GM18508 (cell line): ENCODE data around the gene CCDC9.
"Not testable (repeated sequence)": the region's sequence is repeated elsewhere in the genome, so short reads cannot be mapped to it uniquely, and the experiment has no call there.

Experiments
- ATAC-seq: cut with Tn5 transposase; IDR thresholded peaks from one replicate; pipeline ENCODE4 v1.9.1; 2021; ENCODE audit warnings: moderate number of reproducible peaks; ENCODE audit not compliant: insufficient read depth, unreplicated experiment

Gene CCDC9

GRCh38 chr19:47258434-47258833, 2.1 kb downstream of the CCDC9 start:
- ATAC-seq: no peak

GRCh38 chr19:47258895-47259555, 2.7 kb downstream of the CCDC9 start:
- no peak for ATAC-seq

GRCh38 chr19:47260476-47260875, 4.2 kb downstream of the CCDC9 start:
- ATAC-seq: no peak

- ATAC-seq: not testable (repeated sequence)
Observed at GRCh38 chr19:47261946-47262793, 5.8 kb downstream of the CCDC9 start.

- no peak for ATAC-seq
Observed at GRCh38 chr19:47264629-47265028, 8.3 kb downstream of the CCDC9 start.

- no peak for ATAC-seq
Observed at GRCh38 chr19:47266401-47266941, 10.1 kb downstream of the CCDC9 start.

- no peak for ATAC-seq
Observed at GRCh38 chr19:47267350-47267759, 11.0 kb downstream of the CCDC9 start.

- ATAC-seq: no peak
Observed at GRCh38 chr19:47268028-47268427, 11.7 kb downstream of the CCDC9 start.

- ATAC-seq: no peak
Observed at GRCh38 chr19:47269596-47269995, 13.3 kb downstream of the CCDC9 start.

GRCh38 chr19:47270408-47270807, 14.1 kb downstream of the CCDC9 start:
- ATAC-seq: no peak

GRCh38 chr19:47271949-47272348, 15.6 kb downstream of the CCDC9 start:
- no peak for ATAC-seq

GRCh38 chr19:47272448-47273312, 16.4 kb downstream of the CCDC9 start:
- ATAC-seq: no peak

- peak; percentile 34 for ATAC-seq
Observed at GRCh38 chr19:47273313-47274070, 17.2 kb downstream of the CCDC9 start.

GRCh38 chr19:47274071-47274890, 18.0 kb downstream of the CCDC9 start, which contains the start of gene INAFM1:
Gene INAFM1 (plus strand): TSS chr19:47274885. CDS start chr19:47274920, 35 bp downstream.
- ATAC-seq: peak; percentile 20

- no peak for ATAC-seq
Observed at GRCh38 chr19:47274891-47275761, 18.8 kb downstream of the CCDC9 start.

GRCh38 chr19:47275791-47276461, 19.6 kb downstream of the CCDC9 start:
- ATAC-seq: no peak

- ATAC-seq: not testable (repeated sequence)
Observed at GRCh38 chr19:47276513-47276912, 20.2 kb downstream of the CCDC9 start.
